ENCODE results near the gene DHX35. TPM values are rescaled to one million over a fixed set of nuclear protein-coding genes. Genes with fewer than 3 reads are reported as not detected.
A peak's percentile ranks its signal among the peaks of the same experiment; 100 is the strongest.

Gene DHX35
- total RNA-seq, 4 donors from 2014 or later = 14.9 to 24.0 (median 15.9) TPM

- H3K9me3 ChIP-seq = no peaks in the 10 kb centered on the region
- TF ChIP-seq POLR2A (IDR thresholded peaks at IDR 0.05) = no peak
- TF ChIP-seq CTCF (IDR thresholded peaks at IDR 0.05) = no peak
- no peak for TF ChIP-seq EP300 (IDR thresholded peaks at IDR 0.05)
- WGBS, 2 donors = 96 to 97% methylated on average over 6 of the region's 6 CpGs
- H3K27ac ChIP-seq = no peak overlapping the region
- DNase-seq (ENCODE audit: low spot score in 2 of 2) = no peak
- no peak overlapping the region for H3K4me3 ChIP-seq
- H3K4me1 ChIP-seq = peaks cover 0 to 3% (median 1%) of the 10 kb centered on the region in 4 donors
- peaks cover 0 to 52% (median 0%) of the 10 kb centered on the region in 3 donors for H3K36me3 ChIP-seq
- no peaks in the 10 kb centered on the region for H3K27me3 ChIP-seq
Observed at GRCh38 chr20:39044501-39044900, 82.4 kb downstream of the DHX35 start.

GRCh38 chr20:39045676-39046075 is 83.5 kb downstream of the DHX35 start:
- peaks cover 0 to 40% (median 0%) of the 10 kb centered on the region in 3 donors for H3K36me3 ChIP-seq
- TF ChIP-seq EP300 (IDR thresholded peaks at IDR 0.05) (no peak), POLR2A (IDR thresholded peaks at IDR 0.05) (no peak), CTCF (IDR thresholded peaks at IDR 0.05) (no peak)
- WGBS, 2 donors = 82 to 86% methylated on average over 8 of the region's 8 CpGs

GRCh38 chr20:39047417-39047985 is 85.4 kb downstream of the DHX35 start:
- Histone ChIP-seq H3K27me3 (peaks cover 0 to 4% of the 10 kb centered on the region in 2 donors), H3K36me3 (peaks cover 0 to 22% (median 0%) of the 10 kb centered on the region in 3 donors), H3K4me3 (no peak overlapping the region), H3K9me3 (no peaks in the 10 kb centered on the region), H3K4me1 (peaks cover 0 to 12% (median 7%) of the 10 kb centered on the region in 4 donors), H3K27ac (no peak overlapping the region)
- WGBS, 2 donors = 63 to 72% methylated on average over 10 of the region's 10 CpGs
- TF ChIP-seq EP300 (IDR thresholded peaks at IDR 0.05) = no peak
- TF ChIP-seq CTCF (IDR thresholded peaks at IDR 0.05) = no peak
- TF ChIP-seq POLR2A (IDR thresholded peaks at IDR 0.05) = no peak
- no peak for DNase-seq (ENCODE audit: low spot score in 2 of 2)

More at GRCh38 chr20:39045676-39046075, 83.5 kb downstream of the DHX35 start:
- Histone ChIP-seq H3K27me3 (no peaks in the 10 kb centered on the region), H3K4me1 (peaks cover 0 to 12% (median 7%) of the 10 kb centered on the region in 4 donors), H3K9me3 (no peaks in the 10 kb centered on the region), H3K27ac (no peak overlapping the region), H3K4me3 (no peak overlapping the region)
- DNase-seq (ENCODE audit: low spot score in 2 of 2) = no peak

GRCh38 chr20:39048000-39048696 is 86.0 kb downstream of the DHX35 start:
- 23 to 24% methylated on average over 3 to 4 of the region's 4 CpGs for WGBS, 2 donors
- TF ChIP-seq POLR2A (IDR thresholded peaks at IDR 0.05) = no peak
- TF ChIP-seq CTCF (IDR thresholded peaks at IDR 0.05) = peak; percentile 83 to 96 (median 91)
- H3K27me3 ChIP-seq = peaks cover 0 to 8% of the 10 kb centered on the region in 2 donors
- peak; percentile 41 to 67 for DNase-seq (ENCODE audit: low spot score in 2 of 2)
- no peaks in the 10 kb centered on the region for H3K9me3 ChIP-seq
- no peak overlapping the region for H3K4me3 ChIP-seq
- H3K4me1 ChIP-seq = peaks cover 0 to 12% (median 7%) of the 10 kb centered on the region in 4 donors
- H3K36me3 ChIP-seq = peaks cover 0 to 15% (median 0%) of the 10 kb centered on the region in 3 donors
- no peak overlapping the region for H3K27ac ChIP-seq

- Histone ChIP-seq H3K27me3 (peaks cover 0 to 8% of the 10 kb centered on the region in 2 donors), H3K4me1 (peaks cover 0 to 12% (median 7%) of the 10 kb centered on the region in 4 donors), H3K36me3 (peaks cover 0 to 5% (median 0%) of the 10 kb centered on the region in 3 donors), H3K4me3 (no peak overlapping the region), H3K27ac (no peak overlapping the region), H3K9me3 (no peaks in the 10 kb centered on the region)
- DNase-seq (ENCODE audit: low spot score in 2 of 2) = no peak
- 88 to 100% methylated on average over 1 to 2 of the region's 2 CpGs for WGBS, 2 donors
- TF ChIP-seq CTCF (IDR thresholded peaks at IDR 0.05) (no peak), POLR2A (IDR thresholded peaks at IDR 0.05) (no peak), EP300 (IDR thresholded peaks at IDR 0.05) (no peak)
Observed at GRCh38 chr20:39049148-39049547, 87.0 kb downstream of the DHX35 start.

All from tibial nerve (tissue), 4 donors.